ENCODE results near the gene CDC42EP3.

CDC42EP3 gene

GRCh38 chr2:37619959-37620300 is 51.5 kb downstream of the CDC42EP3 start:
- no peak for DNase-seq (ENCODE audit: low read depth in 2 of 2, low spot score in 1 of 2)

- DNase-seq (ENCODE audit: low read depth in 2 of 2, low spot score in 1 of 2): no peak
Measured at GRCh38 chr2:37619230-37619958, 52.0 kb downstream of the CDC42EP3 start.

GRCh38 chr2:37618326-37618725 is 53.1 kb downstream of the CDC42EP3 start:
- no peak for DNase-seq (ENCODE audit: low read depth in 2 of 2, low spot score in 1 of 2)

- no peak for DNase-seq (ENCODE audit: low read depth in 2 of 2, low spot score in 1 of 2)
Measured at GRCh38 chr2:37617119-37617892, 54.1 kb downstream of the CDC42EP3 start.

GRCh38 chr2:37616677-37617005 is 54.8 kb downstream of the CDC42EP3 start:
- DNase-seq (ENCODE audit: low read depth in 2 of 2, low spot score in 1 of 2): no peak

GRCh38 chr2:37615804-37616676 is 55.4 kb downstream of the CDC42EP3 start:
- peak in 1 of 2 donors; percentile 45 for DNase-seq (ENCODE audit: low read depth in 2 of 2, low spot score in 1 of 2)

- no peak for DNase-seq (ENCODE audit: low read depth in 2 of 2, low spot score in 1 of 2)
Measured at GRCh38 chr2:37614061-37614738, 57.2 kb downstream of the CDC42EP3 start.

GRCh38 chr2:37612382-37612781 is 59.1 kb downstream of the CDC42EP3 start:
- DNase-seq (ENCODE audit: low read depth in 2 of 2, low spot score in 1 of 2): no peak

GRCh38 chr2:37610638-37611289 is 60.7 kb downstream of the CDC42EP3 start:
- no peak for DNase-seq (ENCODE audit: low read depth in 2 of 2, low spot score in 1 of 2)

- DNase-seq (ENCODE audit: low read depth in 2 of 2, low spot score in 1 of 2): no peak
Measured at GRCh38 chr2:37609782-37610181, 61.7 kb downstream of the CDC42EP3 start.

GRCh38 chr2:37604716-37605115 is 66.7 kb downstream of the CDC42EP3 start:
- no peak for DNase-seq (ENCODE audit: low read depth in 2 of 2, low spot score in 1 of 2)

GRCh38 chr2:37602702-37603101 is 68.7 kb downstream of the CDC42EP3 start:
- DNase-seq (ENCODE audit: low read depth in 2 of 2, low spot score in 1 of 2): no peak

- DNase-seq (ENCODE audit: low read depth in 2 of 2, low spot score in 1 of 2): no peak
Measured at GRCh38 chr2:37602040-37602439, 69.4 kb downstream of the CDC42EP3 start.

GRCh38 chr2:37601569-37601968 is 69.9 kb downstream of the CDC42EP3 start:
- DNase-seq (ENCODE audit: low read depth in 2 of 2, low spot score in 1 of 2): no peak

- no peak for DNase-seq (ENCODE audit: low read depth in 2 of 2, low spot score in 1 of 2)
Measured at GRCh38 chr2:37600735-37601134, 70.7 kb downstream of the CDC42EP3 start.

- peak; percentile 35 to 52 for DNase-seq (ENCODE audit: low read depth in 2 of 2, low spot score in 1 of 2)
Measured at GRCh38 chr2:37599688-37600525, 71.5 kb downstream of the CDC42EP3 start.

- no peak for DNase-seq (ENCODE audit: low read depth in 2 of 2, low spot score in 1 of 2)
Measured at GRCh38 chr2:37593694-37594093, 77.7 kb downstream of the CDC42EP3 start.

GRCh38 chr2:37593024-37593423 is 78.4 kb downstream of the CDC42EP3 start:
- DNase-seq (ENCODE audit: low read depth in 2 of 2, low spot score in 1 of 2): no peak

All from stimulated activated CD8-positive, alpha-beta memory T cell treated with anti-CD3 and anti-CD28 coated beads, Interleukin-4, amount 100 ng/mL, for 1 hour (primary cell).